ENCODE measurements around the gene OTOL1.

OTOL1 gene

GRCh38 chr3:161552984-161553560 is 56.5 kb downstream of the OTOL1 start:
- no peak overlapping the region for H3K4me3 ChIP-seq (ENCODE audit: low read depth, low read length)
- TF ChIP-seq, protein P1, sequence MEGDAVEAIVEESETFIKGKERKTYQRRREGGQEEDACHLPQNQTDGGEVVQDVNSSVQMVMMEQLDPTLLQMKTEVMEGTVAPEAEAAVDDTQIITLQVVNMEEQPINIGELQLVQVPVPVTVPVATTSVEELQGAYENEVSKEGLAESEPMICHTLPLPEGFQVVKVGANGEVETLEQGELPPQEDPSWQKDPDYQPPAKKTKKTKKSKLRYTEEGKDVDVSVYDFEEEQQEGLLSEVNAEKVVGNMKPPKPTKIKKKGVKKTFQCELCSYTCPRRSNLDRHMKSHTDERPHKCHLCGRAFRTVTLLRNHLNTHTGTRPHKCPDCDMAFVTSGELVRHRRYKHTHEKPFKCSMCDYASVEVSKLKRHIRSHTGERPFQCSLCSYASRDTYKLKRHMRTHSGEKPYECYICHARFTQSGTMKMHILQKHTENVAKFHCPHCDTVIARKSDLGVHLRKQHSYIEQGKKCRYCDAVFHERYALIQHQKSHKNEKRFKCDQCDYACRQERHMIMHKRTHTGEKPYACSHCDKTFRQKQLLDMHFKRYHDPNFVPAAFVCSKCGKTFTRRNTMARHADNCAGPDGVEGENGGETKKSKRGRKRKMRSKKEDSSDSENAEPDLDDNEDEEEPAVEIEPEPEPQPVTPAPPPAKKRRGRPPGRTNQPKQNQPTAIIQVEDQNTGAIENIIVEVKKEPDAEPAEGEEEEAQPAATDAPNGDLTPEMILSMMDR (IDR thresholded peaks at IDR 0.05; ENCODE audit: borderline replicate concordance, insufficient read depth, low read depth, low read length) = no peak
